Hematopoietic multipotent progenitor cell treated with erythropoietin and hydrocortisone succinate and interleukin-3 and kit ligand, for 15 days (in vitro differentiated cells): ENCODE measurements around the gene COX10.
"Not testable (repeated sequence)": the region's sequence is repeated elsewhere in the genome, so short reads cannot be mapped to it uniquely, and the experiment has no call there.

Experiments
- DNase-seq: peaks from one replicate; pipeline ENCODE4 v3.0.0-alpha.2; 2015; ENCODE audit warnings: low spot score

COX10 gene

GRCh38 chr17:14123619-14124278, 54.4 kb downstream of the COX10 start:
- no peak for DNase-seq

- no peak for DNase-seq
Observed at GRCh38 chr17:14124854-14125253, 55.5 kb downstream of the COX10 start.

GRCh38 chr17:14125518-14126137, 56.3 kb downstream of the COX10 start:
- no peak for DNase-seq

- DNase-seq, result no peak
Observed at GRCh38 chr17:14133104-14133503, 63.8 kb downstream of the COX10 start.

GRCh38 chr17:14134456-14134855, 65.2 kb downstream of the COX10 start:
- DNase-seq, result no peak

GRCh38 chr17:14135906-14136590, 66.7 kb downstream of the COX10 start:
- DNase-seq, result no peak

GRCh38 chr17:14138649-14139048, 69.3 kb downstream of the COX10 start:
- DNase-seq, result no peak

GRCh38 chr17:14143688-14144087, 74.4 kb downstream of the COX10 start:
- no peak for DNase-seq

GRCh38 chr17:14144508-14144907, 75.2 kb downstream of the COX10 start:
- DNase-seq, result no peak

GRCh38 chr17:14149751-14150150, 80.4 kb downstream of the COX10 start:
- no peak for DNase-seq

- no peak for DNase-seq
Observed at GRCh38 chr17:14150619-14151018, 81.3 kb downstream of the COX10 start.

GRCh38 chr17:14152721-14153120, 83.4 kb downstream of the COX10 start:
- DNase-seq, result no peak

GRCh38 chr17:14153374-14153773, 84.1 kb downstream of the COX10 start:
- no peak for DNase-seq

GRCh38 chr17:14156689-14157088, 87.4 kb downstream of the COX10 start:
- no peak for DNase-seq

GRCh38 chr17:14157822-14158221, 88.5 kb downstream of the COX10 start:
- no peak for DNase-seq

GRCh38 chr17:14158707-14159106, 89.4 kb downstream of the COX10 start:
- no peak for DNase-seq

GRCh38 chr17:14161419-14161818, 92.1 kb downstream of the COX10 start:
- DNase-seq, result peak; percentile 18

- no peak for DNase-seq
Observed at GRCh38 chr17:14165616-14166015, 96.3 kb downstream of the COX10 start.

GRCh38 chr17:14167831-14168230, 98.5 kb downstream of the COX10 start:
- not testable (repeated sequence) for DNase-seq

GRCh38 chr17:14168582-14168981, 99.3 kb downstream of the COX10 start:
- DNase-seq, result no peak

GRCh38 chr17:14169287-14169686, 100.0 kb downstream of the COX10 start:
- no peak for DNase-seq

GRCh38 chr17:14169901-14170300, 100.6 kb downstream of the COX10 start:
- DNase-seq, result no peak

- not testable (repeated sequence) for DNase-seq
Observed at GRCh38 chr17:14176989-14177388, 107.7 kb downstream of the COX10 start.
